Left lobe of liver (tissue), 2 donors: ENCODE results near the gene PTCH1. TPM values are rescaled to one million over a fixed set of nuclear protein-coding genes. Genes with fewer than 3 reads are reported as not detected.
A peak's percentile ranks its signal among the peaks of the same experiment; 100 is the strongest.

Experiments
- ATAC-seq: fragments of 200-7000 bp; cut with Tn5 transposase; one replicate; pipeline ENCODE4 v1.9.1; 2020; ENCODE audit warnings: mild to moderate bottlenecking, moderate library complexity
- DNase-seq: peaks from one replicate; pipeline ENCODE4 v3.0.0-alpha.2; 2020; ENCODE audit warnings: low spot score
- total RNA-seq: library from RNA; stranded (reverse); gene quantifications from one replicate; pipeline ENCODE4 v1.2.1, GENCODE V29; 2021
- donor health status: DM: no; HTN: no; CAD: no; lungs with moderate emphysema.
- donor health status: DM: no; HTN: yes; CAD: no.

The PTCH1 gene
- total RNA-seq, 1 donor from 2014 or later = 7.0 TPM

DNA sequence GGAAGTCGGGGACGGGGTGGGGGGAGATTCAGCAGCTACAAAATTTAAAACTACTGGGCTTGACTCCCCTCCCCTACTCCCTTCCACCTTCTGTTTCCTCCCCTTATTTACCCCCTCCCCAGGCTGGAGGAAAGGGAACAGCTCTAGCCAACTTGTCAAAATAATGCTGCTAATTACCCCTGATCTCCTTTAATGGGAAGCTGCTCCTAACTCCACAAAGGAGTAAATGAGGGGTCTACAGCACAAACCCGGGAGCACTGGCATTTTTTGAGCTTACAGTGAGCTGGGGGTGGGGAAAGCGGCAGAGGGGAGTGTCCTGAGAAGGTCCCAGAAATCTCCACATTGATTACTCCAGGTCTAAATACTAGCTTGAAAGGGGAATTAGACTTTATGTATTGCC is 3.1 kb downstream of the PTCH1 start:
- ATAC-seq (no peak), DNase-seq (no peak)

DNA sequence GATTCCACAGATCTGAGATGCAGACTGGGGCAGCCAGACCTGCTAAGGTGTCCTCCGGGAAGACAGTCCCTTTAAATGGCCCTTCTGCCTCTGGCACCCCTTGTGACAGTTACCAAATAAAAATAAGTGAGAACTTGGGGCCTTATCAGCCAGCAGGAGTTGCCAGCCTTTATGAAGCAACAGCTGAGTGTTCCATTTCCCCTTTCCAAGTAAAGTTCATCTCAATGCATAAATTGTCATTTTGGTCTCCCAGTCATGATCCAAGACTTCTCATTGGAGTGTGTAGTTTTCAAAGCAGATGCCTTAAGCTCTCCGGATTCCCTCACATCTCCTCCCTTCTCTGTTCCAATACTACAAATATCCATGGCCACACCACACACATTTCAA is 4.1 kb downstream of the PTCH1 start:
- ATAC-seq (no peak), DNase-seq (no peak)

DNA sequence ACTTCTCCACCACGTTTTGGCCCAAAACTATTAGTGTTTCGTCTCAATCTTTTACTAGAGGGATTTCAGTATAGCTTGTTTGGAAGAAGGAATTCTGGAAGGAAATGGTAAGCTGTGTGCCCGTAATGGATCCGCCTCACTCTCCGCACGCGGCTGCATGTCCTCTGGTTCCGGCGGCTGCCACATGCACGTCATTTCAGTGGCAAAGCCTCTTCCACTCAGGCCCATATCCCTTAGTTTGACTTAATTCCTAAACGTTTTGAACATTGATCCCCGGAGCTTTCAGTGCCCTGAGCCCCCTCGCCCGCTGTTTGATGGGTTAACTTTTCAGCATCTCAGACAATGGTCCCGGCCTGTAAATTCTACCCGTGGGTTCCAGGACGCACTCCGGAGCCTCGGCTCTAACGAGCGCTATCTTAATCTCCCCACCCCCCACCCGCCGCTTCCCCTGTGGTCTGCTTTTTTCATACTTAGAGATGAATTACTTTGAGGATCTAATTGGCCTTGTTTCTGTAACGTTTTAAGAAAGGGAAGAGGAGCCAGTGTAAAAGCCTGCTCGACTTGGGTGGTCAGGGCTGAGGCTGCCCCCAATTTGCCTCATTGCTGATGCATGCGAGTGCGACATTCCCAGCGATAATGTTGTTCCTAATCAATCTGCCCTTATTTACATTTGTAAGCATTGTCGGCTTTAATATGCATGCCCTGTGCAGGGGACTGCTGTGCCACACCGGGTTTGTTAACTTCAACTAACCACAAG is 4.6 kb downstream of the PTCH1 start:
- DNase-seq (no peak), ATAC-seq (no peak)

DNA sequence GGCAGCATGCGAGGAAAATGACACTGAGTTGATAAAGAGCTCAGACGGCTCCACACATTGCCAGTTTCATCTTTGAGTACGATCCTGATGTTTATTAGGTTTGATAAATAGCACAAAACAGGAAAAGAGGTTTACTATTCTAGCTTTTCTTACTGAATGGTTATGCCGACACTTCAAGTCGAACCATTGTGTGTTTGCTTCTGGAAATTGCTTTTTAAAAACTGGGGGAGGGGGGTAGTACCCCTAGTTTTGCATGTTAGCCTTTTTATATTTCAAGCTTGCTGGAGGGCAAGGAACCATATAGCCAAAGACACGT is 5.2 kb downstream of the PTCH1 start:
- DNase-seq = no peak
- ATAC-seq = no peak

DNA sequence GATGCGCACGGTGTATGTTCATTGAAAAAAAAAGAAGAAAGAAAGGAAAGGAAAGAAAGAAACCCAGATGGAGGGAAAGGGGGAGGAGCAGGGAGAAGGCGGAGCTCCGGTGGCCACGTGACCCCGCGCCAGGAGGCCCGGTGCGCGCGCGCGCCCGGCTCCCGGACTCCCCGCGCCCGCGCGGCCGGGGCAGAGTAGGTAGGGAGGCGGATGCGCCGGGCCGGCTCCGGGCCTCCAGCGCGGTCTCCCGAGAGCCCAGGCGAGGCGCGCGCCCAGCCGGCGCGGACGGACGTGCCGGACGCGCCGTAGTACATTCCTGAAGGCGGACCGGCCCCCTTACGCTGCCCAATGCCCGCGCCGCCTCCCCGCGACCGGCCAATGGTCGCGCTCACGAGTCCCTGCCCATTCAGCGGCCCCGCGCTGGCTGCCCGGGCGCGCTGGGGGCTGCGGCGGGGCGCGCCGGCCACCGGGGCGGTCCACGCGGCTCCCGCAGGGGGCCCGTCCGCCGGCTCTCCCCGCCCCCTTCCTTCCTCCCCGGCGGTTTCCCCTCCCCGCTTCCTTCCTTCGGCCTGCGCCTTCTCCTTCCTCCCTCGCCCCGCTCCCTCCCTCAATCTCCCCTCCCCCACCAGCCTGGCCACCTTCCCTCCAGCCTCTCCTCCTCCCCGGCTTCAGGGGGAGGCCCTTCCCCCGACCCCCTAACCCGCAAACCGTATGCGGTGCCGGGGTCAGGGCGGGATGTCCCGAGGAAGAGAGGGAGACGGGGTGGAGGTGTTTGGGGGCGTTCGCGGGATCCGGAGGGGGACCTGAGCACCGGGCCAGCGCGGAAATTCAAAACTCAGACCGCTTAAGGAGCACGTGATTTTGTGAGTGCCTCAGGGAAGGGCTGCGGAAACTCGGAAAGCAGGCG is 5.8 kb downstream of the PTCH1 start:
- DNase-seq (peak; percentile 93), ATAC-seq (peak; percentile 72)

DNA sequence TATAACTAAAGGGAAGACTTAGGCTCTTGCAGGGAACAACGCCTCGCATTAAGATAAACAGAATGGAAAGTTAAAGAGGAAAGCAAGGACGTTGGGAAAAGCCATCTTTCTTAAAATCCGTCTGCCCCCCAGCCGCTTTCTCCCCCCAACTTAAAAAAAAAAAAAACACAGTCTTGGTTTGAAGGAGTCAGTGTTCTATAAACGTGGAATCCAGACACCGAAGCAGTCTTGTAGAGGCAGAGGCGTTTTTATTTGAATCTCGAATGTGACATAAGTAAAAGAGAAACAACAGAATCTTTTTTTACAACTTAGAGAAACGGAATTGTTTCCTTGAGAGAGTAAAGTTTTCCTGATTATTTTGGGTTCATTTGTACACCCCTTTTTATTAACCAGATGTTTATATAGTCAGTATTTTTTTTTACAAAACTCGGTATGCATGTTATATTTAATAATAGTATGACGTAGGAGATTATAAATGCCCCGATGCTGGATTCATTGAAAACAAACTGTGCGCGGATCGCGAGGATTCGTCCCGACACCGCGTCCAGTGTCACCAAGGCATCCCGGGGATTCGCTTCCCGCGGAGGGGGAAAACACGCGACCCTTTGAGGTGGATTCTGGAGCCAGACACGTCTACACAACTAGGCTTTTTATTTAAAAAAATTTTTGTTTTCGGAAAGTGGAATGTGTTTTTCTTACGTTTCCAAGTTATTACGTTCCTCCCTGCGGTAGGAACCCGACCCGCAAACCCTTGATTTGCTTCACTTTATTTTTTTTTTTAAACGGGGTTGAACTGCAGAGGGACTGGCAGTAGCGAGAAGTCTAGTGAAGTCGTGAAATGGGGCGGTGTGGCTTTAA is 6.7 kb downstream of the PTCH1 start:
- ATAC-seq (no peak), DNase-seq (peak; percentile 54)

DNA sequence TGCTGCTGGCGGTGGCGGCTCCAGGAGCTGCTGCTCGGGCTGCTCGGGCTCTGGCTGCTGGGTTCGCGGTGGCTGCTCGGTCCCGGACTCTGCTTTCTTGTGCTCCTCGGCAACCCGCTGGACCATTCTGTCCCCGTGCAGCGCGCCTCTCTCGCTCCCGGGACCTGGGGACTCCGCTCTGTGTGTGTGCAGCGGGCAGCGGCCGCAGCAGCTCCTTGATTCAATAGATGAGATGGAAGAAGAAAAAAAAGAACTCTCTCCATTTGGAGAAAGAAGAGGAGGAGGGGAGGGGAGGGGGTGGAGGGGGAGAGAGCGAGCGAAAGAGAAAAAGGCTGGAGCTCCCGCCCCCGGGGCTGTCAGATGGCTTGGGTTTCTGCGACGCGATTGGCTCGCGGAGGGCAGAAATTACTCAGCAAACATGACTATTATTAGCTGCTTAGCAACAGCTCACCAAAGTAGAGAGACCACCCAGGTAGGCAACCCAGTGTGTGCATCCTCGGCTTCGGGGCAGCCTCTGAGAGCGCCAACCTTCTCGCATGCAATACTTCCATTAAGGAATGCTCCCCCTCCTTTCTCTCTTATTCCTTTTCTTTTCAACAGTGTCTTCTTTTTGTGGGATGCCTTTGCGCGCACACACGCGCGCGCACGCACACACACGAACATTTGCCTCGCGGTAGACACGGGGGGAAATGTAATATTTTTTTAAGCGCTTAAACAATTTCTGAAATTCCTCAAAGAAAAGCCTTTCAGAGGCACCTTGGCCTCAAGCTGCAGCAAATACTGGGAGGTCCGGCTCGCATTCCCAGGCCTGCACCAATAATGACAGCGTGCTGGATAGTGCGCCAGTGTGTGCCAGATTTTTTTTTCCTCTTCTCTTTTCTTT is 7.6 kb downstream of the PTCH1 start:
- ATAC-seq (peak; percentile 46), DNase-seq (peak; percentile 85)

DNA sequence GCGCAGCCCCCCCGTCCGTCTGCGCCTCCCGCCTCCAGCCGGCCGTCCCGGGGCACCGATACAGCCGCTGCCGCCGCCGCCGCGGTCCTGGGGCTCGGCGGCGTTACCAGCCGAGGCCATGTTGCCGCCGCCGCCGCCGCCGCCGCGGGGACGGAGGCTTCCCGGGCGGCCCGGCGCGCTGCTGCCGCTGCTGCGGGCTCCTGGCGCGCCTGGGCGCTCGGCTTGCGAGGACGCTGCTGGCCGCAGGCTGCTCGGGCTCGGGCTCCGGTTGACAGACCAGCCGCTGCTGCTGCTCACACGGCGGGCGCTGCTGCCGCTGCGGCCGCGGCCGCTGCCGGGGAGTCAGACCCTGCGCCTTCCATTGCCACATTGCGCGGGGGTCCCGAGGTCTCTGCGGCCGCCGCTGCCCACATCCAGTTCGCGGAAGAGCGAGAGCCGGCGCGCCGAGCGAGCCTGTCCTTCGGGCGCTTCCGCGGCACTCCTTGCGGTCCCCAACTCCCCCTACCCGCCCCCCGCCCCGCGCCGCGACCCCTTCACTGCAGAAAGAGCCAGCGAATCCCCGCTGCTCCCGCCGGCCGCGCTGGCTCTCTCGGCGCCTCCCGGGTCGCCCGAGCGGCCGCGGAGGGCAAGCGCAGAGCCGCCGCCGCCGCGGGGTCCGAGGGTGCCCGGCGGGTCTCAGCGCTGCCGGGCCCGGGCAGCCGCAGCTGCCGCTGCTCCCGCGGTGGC is 8.4 kb downstream of the PTCH1 start:
- DNase-seq (peak; percentile 46), ATAC-seq (no peak)

DNA sequence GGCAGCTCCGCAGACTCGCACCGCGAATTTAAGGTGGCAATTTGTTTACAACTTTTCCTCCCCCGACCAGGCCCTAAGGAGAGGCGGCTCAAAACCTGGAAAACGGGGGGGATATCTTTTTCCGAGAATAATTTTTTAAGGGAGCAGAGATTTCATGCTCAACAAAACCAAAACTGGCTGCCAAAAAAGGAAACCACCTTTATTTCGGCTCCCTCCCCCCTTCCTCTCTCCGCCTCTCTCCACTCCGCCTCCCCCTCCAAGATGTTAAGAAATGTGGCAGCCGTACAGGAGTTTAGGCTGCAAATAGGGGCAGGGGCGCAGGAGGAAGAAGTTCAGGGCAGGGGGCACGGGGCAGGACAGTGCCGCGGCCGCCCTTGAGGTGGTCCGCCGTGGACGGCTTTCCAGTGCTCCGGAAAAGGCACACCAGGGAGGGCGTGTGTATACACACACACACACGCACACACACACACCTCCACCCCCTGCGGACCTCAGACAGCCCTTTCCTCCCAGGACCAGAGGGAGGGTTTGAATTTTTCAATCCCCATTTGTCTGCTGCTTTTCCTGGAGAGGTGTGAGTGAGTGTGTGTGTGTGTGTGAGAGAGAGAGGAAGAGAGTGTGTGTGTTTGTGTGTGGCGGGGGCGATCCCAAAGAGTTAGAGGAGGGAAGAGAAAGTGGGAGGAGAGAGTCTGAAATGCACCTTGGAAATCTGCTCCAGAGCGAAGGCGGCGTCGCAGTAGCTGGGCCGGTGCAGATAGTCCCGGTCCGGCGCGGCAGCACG is 9.1 kb downstream of the PTCH1 start:
- ATAC-seq = peak; percentile 50

DNA sequence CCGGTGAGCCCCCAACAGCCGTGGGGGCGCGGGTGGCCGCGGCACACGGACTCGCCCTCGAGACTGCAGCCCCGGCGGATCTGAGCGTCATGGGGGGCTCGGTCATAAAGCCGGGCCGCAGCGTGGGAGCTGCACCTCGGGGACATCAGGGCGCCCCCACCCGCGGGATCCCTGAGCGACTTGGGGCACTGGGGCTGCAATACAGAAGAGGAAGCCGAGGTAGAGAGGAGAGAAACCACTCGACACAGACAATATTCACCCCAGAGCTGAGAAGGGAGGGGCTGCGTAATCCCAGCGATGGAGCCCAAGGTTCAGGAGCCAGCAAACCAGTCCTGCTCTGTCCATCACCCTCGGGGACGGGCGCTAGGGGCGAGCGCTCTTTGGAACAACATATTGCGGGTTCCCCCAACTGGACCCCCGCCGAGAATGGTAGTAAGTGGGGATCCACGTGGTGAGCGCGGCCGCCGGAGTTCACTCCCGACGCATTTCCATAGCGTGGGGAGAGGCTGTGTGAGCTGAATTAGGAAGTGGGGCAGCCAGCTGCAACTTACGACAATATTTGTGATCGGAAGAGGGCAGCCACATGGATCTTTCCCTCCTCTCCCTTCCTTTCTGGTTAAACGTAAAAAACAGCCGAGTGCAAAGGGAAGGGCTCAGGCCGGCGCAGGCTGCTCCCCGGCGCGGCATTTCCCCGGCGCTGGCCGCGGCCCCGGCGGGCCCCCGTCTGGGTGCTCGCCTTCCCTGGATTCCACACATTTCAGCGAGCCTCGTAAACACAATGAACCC is 9.9 kb downstream of the PTCH1 start:
- ATAC-seq (peak; percentile 41), DNase-seq (peak; percentile 67)

More for the DNA sequence above, 9.1 kb downstream of the PTCH1 start:
- DNase-seq = peak; percentile 74

DNA sequence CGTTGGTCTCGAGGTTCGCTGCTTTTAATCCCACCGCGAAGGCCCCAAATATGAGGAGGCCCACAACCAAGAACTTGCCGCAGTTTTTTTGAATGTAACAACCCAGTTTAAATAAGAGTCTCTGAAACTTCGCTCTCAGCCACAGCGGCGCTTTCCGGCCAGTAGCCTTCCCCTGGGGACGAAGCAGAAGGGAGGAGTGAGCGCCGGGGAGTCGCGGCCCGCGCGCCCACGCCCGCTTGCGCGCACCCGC is 10.4 kb downstream of the PTCH1 start:
- no peak for DNase-seq
- ATAC-seq = no peak

DNA sequence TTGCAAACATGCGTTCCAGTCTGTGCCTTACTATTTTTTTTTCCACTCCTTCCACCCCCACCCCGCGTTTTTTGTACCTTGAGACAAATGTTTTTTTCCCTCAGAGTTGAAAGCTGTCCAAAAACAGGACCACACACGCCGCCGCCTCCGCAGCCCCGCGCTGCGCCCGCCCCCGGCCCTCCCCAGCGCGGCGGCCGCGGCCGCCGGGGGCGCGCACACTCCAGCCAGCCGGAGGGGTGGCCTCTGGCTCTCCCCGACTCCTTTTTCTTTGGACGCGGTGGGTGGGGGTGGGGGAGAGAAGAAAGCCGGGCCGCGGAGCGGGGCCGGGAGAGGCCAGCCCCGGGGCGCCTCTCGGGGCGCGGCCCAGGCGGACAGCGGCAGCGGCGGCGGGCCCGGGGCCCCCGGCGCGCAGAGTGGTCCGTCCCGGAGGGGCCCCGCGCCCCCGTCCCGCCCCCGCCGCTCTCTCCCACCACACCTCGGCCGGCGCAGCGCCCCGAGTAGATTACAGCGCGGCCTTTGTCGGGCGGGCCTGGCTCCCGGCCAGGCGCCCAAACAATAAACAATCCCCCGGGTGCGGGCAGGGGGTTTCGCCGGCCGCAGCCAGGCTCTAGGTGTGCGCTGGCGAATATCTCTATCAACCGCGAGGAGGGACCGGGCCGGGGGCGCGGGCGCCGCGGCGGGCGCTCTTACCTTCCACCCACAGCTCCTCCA is 10.9 kb downstream of the PTCH1 start:
- peak; percentile 4 for ATAC-seq
- DNase-seq = peak; percentile 56

DNA sequence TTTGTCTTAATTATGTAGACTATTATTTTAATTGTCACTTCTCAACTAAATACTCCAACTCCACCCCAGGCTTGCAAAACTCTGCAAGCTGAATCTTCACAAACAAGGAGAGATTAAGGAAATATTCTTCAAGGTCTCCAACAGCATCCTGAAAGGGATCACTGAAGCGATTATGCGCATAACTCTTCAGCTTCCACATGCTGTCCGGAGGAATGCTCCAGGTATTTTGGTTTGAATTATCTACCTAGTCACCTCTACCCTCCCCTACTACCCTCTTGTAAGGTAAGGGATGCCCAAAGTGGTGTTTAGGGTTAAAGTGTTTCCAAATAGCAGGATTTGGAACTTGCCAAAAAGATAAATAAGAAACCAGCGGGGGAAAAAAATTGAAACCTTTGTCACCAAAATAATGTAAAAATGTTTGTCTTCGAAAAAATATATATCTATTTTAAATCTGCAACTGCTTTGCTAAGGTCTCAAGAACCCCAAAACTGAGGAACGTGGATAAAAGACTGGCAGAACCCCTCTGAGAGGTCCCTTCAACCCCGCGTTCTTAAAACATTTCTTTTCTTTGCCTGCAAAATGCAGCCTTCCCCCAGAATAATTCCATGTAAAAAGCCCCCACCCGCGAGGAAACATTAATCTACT is 11.6 kb downstream of the PTCH1 start:
- no peak for ATAC-seq

DNA sequence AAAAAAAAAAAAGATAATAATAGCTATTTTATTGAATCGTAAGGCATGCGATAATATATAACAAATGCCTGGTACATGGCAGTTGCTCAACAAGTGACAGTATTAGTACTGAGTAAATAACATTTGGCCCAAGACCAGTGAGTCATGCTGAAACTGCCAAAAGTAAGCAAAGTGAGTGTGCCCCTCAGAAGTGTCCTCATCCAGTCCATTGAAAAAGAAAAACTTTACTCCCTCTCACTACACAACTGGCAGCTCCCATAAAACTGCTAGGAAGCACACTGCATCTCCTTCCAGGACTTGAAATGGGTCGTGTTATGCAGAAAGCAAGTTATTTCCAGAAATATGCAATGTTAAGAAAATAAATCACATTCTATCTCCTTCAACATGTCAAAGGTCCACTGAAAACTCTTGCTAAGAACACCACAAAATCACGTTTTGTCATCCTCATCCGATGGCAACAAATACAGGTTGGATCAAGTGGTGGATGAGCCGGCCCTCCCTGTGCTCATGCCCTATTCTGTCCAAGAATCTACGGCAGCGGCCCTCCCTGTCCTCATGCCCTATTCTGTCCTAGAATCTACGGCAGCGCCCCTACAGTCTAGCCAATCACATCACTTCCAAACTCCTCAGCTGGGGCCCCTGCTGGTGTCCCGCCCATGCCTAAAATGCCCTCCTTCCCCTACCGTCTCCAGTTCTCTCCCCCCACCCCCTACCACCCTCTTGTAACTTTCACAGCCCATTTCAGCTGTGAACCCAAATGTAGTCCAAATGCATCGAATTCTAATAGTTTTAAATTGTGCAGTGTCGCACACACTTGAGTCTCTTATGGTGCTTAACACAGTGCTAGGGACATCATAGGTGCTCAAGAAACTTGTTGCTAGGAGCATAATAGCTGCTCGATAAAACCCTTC is 12.5 kb downstream of the PTCH1 start:
- DNase-seq = no peak
- no peak for ATAC-seq

More for the DNA sequence above, 11.6 kb downstream of the PTCH1 start:
- no peak for DNase-seq

DNA sequence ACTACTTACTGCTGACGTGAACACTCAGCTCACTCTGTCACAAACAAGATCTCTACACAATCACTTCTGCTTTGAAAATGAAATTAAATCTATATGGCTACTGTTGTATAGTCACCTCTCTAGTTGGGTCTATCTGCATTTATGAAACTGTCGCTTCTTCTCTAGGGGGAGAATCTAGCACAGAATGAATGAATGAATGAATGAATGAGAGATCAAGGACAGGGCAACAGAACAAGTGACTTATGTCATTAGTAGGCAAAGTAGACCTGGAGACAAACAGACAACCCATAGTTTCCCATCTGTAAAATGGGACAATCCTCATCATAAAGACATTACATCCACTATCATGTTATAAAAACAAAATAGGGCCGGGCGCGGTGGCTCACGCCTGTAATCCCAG is 13.4 kb downstream of the PTCH1 start:
- ATAC-seq = no peak
- no peak for DNase-seq

DNA sequence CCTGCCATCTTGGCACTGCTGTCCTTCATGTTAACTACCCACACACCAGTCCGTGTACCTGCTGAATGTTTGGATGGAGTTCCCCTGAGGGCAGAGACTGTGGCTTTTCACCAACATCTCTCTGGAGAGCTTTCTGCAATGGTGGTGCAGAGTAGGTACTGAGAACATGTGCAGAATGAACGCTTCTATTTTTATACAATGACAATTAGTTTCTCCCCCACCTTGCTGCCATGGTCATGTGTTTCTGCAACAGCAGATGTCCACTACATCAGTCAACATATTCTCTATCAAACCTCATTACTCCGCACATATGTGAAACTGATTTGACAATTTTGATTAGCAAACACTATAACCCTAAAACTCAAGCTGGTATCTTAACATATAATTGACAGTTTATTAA is 14.5 kb downstream of the PTCH1 start:
- no peak for ATAC-seq
- DNase-seq = no peak
